GM21737 (cell line): Measurements from ENCODE around the gene IL36G.

ENCODE experiments used
- ATAC-seq: cut with Tn5 transposase; IDR thresholded peaks from one replicate; pipeline ENCODE4 v1.9.1; 2021; ENCODE audit warnings: mild to moderate bottlenecking, moderate library complexity; ENCODE audit not compliant: unreplicated experiment

The IL36G gene

DNA sequence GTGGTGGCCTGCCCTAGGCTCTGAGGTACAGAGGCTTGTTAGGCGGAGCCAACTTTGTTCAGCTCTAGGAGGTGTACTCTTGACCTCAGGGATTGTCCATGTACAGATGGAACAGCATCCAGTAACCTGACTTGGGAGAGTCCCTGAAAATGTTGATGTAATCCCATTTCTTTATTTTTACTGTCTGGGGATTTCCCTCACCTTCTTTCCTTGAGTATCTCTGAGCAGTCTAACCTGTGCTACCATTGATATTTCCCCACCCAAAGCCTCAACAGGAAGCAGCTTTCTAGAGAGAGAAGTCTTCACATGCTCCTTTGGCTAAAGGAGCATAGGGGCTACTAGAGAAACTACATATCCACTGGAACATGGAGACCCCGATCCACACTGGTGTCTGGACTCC lies 37.8 kb downstream of the IL36G start:
- ATAC-seq = no peak

DNA sequence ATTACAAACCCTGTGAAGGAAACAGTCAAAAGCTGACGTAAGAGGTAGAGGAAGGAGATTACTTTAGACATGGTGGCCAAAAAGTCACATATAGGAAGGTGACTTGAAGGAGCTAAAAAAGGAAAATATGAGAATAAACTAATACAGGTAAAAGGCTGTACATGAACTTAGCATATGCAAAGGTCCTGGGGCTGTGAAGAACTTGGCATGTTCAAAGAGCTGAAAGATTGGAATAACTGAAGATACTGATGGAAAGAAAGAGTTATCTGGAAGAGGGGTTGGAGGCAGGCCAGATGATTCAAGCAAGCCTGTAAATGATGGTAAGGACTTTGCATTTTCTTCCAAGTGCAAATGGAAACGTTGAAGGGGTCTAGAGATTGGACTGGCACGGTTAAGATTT lies 40.7 kb downstream of the IL36G start:
- ATAC-seq = no peak

DNA sequence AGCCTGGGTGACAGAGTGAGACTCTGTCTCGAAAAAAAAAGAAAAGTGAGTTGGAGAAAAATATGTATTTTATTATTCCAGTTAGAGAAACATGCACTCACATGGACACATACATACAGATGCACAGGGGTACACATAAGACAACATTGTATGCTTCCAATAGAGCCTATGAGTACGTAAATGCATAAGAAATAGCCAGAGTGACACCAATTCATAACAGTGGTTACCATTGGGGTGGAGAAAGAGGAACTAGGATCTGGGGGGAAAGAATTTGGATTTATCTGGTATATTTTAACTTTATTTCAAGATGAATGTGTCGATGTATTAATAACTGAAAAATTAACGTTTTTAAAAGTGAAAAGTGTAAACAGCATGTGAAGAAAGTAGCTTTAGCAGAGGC lies 43.5 kb downstream of the IL36G start:
- ATAC-seq = no peak

DNA sequence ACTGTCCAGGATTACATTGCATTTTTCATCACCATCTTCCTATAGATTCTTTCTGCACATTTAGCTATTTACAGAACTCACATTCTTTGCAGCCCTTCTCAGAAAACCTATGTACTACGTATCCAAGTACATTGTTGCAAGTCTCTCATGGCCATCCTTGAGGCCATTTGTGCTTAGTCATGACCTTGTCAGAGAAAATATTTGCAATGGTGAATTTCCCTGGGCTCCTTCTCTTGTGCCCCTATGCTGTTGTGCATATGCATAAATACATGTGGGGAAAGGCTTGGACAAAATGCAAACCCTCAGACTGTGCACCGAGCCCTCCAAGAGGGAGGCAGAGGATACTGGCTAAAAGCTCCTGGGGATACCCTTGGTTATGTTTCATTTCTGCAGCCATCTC lies 47.0 kb downstream of the IL36G start:
- no peak for ATAC-seq

DNA sequence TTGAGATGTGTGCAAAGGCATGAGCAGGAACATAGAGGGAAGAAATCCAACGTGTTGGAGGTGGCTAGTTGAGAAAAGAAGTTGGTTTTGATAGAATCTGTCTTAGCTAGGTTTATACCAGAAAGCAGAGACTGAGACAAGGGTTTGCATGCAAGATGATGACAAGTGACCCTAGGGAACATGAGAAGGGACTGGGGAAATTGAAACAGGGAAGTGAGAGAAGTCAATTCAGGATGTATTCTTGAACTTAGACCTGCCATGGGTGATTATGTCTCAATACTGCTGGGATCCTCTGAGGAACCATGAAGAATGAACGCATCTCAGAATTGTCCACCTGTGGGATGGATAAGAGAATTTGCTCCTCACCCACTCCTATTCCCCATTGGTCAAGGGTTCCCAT lies 47.9 kb downstream of the IL36G start:
- ATAC-seq = no peak

DNA sequence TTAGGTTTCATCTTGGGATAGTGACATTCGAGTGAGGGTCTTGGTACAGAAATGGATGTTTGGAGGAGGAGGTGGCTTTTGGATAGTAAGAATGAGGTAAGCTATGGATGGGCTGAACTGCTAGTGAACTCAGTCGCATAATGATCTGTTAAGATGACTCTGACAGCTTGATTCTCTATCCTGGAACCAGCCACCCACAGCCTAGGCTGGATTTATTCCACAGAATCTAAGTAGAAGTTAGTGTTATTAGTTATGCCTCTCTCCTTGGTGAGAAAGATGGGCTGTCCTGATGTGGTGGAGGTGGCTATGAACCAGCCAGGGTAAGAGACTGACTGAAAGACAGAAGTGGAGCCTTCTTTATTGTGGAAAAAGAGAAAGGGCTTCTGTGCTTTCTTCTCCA lies 49.9 kb downstream of the IL36G start:
- ATAC-seq = no peak

DNA sequence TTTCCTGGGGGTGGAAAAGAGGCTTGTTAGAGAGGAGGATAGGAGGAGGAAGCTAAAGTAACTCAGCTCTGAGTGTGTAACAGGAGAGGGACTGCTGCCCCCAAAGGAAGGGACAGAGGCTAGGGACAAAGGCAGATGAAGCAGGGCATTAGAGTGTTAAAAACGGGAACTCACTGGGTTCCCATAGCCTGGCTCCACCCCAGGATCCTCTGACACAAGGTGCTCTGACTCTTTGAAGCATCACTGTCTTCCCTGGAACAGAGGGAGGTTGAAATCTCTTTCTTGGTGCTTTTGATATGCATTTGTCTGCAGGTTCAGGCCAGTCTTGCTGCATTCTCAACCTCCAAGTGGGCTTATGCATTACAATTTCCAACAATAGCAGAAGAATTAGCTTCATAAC lies 50.3 kb downstream of the IL36G start:
- no peak for ATAC-seq

DNA sequence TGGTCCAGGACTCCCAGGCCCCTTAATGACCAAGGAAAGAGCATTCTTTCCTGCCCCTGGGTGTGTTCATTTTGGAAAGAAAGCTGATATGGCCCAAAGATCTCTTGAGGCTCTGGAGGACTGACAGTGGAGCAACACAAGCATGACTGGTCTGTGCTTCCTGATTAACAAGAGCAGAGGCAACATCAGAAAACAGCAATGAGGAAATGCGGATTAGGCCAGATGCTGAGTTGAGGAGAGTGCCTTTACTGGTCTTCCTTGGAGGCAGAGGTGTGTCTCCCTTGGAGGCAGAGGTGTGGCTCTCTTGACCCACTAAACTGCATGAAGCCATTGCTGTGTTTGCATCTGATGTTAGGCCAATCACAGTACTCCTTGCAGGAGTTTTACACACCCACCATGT lies 54.9 kb downstream of the IL36G start:
- no peak for ATAC-seq

DNA sequence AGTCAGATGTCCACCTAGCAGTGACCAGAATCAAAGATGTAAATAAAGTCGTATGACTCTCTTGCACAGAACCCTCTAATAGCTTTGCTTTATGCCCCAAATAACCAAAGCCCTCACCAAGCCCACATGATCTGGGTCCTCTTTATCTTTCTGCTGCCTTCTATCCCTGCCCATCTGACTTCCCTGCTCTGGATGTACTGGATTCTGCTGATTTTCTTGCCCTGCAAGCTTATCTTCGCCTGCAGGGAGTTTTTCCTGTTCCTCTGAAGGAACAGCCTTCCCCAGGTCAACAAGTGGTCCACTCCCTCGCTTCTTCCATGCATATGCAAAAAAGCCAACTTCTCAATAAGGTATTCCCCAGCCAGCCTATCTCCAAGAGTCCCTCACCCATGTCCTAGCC lies 56.2 kb downstream of the IL36G start:
- no peak for ATAC-seq
